Measurements from ENCODE around the gene RETN.

GRCh38 chr19:7701049-7701653 is 32.3 kb downstream of the RETN start:
- TF ChIP-seq CTCF (IDR thresholded peaks at IDR 0.05; ENCODE audit: insufficient read depth, low read depth, low read length) (no peak), EZH2 (IDR thresholded peaks at IDR 0.05; ENCODE audit: insufficient read depth, low read length) (no peak)
